HG02623 (cell line): Measurements from ENCODE around the gene RRP9.
"Not testable (repeated sequence)": the region's sequence is repeated elsewhere in the genome, so short reads cannot be mapped to it uniquely, and the experiment has no call there.

Source experiments
- ATAC-seq: cut with Tn5 transposase; IDR thresholded peaks from one replicate; pipeline ENCODE4 v1.9.1; 2021; ENCODE audit warnings: moderate library complexity; ENCODE audit not compliant: unreplicated experiment

RRP9 gene

GRCh38 chr3:51941798-51942602, at the start of gene RRP9, which contains the start of gene PARP3:
TSS of gene RRP9 (minus strand) at chr3:51941904. CDS start at chr3:51941867, 37 bp downstream.
TSS of gene PARP3 (plus strand) at chr3:51942363. CDS start at chr3:51943356, 993 bp downstream.
- ATAC-seq, result peak; percentile 94

DNA sequence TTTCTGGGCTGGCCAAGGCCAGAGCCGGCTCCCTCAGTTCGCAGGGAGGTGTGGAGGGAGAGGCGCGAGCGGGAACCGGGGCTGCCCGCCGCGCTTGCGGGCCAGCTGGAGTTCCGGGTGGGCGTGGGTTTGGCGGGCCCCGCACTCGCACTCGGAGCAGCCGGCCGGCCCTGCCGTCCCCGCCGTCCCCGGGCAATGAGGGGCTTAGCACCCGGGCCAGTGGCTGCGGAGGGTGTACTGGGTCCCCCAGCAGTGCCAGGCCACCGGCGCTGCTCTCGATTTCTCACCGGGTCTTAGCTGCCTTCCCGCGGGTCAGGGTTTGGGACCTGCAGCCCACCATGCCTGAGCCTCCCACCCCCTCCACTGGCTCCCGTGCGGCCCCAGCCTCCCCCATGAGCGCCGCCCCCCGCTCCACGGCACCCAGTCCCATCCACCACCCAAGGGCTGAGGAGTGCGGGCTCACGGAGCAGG, 48.8 kb upstream of the RRP9 start:
- ATAC-seq, result not testable (repeated sequence)

DNA sequence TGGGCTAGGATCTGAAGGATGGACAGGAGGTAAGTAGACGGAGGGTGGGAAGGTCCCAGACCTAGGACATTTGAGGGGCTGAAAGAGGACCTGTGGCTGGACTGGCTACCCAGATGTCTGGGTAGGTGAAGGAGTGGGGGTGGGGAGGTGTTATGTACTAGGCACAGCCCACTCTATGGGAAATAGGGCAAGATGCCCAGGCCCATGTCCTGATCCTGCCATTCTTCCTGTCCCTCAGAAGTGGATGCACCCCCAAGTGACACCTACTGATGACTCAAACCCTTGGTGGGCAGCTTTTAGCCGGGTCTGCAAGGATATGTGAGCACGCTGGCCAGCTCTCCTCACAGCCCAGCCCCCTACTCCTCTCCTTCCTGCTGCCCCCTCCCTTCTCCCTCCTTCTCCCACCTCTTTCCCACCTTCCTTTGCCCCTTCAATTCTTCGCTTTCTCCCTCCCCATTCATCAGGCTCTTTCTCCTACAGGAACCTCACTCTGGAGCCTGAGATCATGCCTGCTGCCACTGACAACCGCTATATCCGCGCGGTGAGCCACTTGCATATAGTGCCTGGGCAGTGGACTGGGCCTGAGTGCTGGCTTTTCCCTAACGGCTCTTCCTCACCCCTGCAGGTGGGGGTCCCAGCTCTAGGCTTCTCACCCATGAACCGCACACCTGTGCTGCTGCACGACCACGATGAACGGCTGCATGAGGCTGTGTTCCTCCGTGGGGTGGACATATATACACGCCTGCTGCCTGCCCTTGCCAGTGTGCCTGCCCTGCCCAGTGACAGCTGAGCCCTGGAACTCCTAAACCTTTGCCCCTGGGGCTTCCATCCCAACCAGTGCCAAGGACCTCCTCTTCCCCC, 46.8 kb upstream of the RRP9 start:
- ATAC-seq, result no peak

- no peak for ATAC-seq
Observed at GRCh38 chr3:51987568-51987967, 45.9 kb upstream of the RRP9 start.

DNA sequence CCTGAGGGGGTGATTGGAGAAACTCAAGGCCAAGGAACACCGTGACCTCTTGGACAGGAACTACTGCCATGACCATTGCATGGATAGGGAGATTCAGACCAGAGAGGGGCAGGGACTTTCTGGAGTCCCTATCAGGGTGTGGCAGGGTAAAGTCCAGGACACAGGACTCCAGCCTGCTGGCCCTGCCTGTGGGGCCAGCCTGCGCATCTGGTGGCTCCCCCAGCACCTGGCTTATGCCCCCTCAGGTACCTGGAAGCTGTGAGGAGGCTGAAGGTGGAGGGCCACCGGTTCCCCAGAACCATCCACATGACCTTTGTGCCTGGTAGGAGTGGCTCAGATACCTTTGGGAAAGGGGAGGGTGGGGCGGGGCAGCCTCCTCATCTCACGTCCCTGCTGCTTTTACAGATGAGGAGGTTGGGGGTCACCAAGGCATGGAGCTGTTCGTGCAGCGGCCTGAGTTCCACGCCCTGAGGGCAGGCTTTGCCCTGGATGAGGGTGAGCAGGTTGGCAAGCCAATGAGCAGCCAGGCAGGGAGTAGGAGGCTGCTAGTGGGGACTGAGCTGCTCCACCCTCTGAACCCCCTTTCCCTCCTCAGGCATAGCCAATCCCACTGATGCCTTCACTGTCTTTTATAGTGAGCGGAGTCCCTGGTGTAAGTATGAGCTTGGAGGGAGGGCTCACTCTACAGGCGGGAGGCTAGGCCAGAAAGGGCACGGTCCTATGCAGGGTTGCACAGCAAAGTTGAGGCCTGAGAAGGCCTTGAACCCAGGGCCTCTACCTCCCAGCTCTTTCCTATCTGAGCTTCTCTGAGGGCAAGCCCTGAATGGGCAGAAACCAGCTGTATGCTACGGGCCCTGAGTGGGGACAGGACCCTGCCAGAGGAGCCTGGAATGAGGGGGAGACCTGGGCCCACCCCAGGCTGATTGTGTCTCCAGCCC, 44.6 kb upstream of the RRP9 start:
- no peak for ATAC-seq

GRCh38 chr3:51985063-51985462, 43.4 kb upstream of the RRP9 start:
- no peak for ATAC-seq

DNA sequence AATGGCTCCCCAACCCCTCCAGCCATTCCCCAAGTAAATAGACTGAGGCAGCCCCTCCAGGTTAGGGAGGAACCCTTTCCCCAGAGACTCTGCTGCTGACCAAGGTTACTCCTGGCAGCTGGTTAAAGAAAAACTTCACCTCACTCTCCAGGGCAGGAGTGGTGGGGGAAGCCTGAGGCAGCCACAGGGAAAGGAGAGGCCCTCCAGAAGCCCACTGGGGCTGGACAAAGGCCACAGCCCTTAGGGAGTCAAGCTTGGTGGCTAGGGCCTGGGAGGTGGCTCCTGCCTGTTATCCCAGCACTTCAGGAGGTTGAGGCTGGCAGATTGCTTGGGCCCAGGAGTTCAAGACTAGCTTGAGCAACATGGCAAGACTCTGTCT, 42.6 kb upstream of the RRP9 start:
- no peak for ATAC-seq

- ATAC-seq, result no peak
Observed at GRCh38 chr3:51983578-51984268, 42.0 kb upstream of the RRP9 start.

DNA sequence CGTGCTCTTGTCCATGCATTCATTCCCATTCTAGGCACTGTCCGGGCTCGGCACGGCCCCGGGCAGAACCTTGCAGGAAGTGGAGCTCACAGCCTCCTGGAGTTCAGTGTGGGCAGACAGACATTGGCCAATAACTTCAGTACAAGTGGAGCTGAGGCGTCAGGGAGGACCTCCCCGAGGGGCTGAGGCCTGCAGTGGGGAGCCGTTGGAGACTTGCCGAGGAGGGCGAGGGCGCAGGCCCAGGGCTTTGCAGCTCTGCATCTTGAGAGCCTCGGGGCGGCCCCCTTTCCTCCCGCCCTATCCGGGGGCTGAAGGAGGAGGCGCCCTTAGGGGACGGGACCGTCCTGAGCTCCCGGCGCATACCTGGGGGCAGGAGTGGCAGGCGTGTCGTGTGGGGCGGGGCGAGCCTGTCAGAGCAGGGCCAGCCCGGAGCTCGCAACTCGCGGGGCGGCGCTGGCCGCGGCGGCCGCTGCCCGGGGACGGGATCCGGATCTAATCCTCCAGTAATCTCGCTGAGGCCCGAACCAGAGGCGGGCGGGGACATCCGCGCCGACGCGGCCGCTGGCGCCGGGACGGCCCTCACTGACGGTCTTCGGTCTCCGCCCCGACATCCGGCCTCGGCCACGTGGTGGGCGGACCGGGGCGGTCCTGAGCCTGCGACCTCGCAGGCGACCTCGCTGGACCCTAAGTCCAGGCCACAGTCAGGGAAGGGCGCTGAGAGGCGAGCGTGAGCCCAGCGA, 41.3 kb upstream of the RRP9 start, which contains the start of gene ACY1:
Gene ACY1, plus strand, starts transcription at position 698 of the 740 bp plus-strand sequence. CDS start 530 bp downstream, outside the sequence.
- ATAC-seq, result peak; percentile 67

DNA sequence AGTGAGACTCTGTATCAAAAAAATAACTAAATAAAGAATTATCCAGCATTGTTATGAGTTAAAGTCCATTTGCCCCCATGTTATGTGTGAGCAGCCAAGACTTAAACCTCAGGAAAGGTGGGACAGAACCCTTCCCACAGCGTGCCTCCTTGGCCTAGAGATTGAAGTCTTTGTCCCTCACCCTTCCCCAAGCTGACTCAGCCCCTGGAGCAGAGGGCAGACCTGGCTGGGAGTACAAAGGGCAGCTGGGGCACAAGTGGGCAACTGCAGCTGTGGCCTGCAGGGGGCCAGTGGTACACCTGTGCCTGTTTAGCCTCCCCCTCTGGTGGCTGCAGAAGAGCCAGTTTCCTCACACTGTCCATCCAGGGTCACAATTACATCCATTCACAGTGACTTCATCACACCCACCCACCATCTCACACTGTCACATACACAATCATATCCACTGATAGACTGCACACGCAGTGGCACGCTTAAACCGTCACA, 40.7 kb upstream of the RRP9 start:
- ATAC-seq, result peak; percentile 21

GRCh38 chr3:51980253-51980652, 38.5 kb upstream of the RRP9 start:
- no peak for ATAC-seq

GRCh38 chr3:51978143-51978502, 36.4 kb upstream of the RRP9 start:
- ATAC-seq, result no peak

DNA sequence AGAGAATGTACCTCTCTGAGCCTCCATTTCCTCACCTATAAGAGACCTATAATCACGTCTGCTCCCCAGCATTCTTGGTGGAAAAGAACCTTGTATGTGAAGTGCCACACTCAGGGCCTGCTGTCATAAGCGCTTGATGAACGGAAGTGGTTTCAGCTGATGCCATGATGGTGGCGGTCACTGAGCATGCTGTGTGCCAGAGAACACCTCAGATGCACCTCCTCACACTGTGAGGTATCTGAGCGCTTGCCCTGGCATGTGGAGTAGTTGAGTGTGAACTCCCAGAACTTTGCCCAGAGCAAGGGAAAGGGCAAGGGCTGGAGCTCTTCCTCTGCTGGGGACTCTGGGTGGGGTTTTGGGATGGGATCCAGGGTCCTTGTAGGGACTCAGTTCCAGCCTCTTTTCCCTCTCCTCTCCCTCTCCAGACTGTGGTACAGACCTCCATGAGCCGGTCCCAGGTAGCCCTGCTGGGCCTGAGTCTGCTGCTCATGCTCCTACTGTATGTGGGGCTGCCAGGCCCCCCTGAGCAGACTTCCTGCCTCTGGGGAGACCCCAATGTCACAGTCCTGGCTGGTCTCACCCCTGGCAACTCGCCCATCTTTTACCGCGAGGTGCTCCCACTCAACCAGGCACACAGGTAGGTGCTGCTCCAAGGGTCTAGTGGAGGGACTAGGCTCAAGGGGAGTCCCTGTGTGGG, 35.9 kb upstream of the RRP9 start:
- ATAC-seq, result no peak

GRCh38 chr3:51975852-51976549, 34.3 kb upstream of the RRP9 start:
- ATAC-seq, result no peak

- ATAC-seq, result no peak
Observed at GRCh38 chr3:51974963-51975851, 33.5 kb upstream of the RRP9 start, which contains the start of gene ABHD14A. TSS of gene ABHD14A (plus strand) at chr3:51975064. CDS start at chr3:51975136, 72 bp downstream.

DNA sequence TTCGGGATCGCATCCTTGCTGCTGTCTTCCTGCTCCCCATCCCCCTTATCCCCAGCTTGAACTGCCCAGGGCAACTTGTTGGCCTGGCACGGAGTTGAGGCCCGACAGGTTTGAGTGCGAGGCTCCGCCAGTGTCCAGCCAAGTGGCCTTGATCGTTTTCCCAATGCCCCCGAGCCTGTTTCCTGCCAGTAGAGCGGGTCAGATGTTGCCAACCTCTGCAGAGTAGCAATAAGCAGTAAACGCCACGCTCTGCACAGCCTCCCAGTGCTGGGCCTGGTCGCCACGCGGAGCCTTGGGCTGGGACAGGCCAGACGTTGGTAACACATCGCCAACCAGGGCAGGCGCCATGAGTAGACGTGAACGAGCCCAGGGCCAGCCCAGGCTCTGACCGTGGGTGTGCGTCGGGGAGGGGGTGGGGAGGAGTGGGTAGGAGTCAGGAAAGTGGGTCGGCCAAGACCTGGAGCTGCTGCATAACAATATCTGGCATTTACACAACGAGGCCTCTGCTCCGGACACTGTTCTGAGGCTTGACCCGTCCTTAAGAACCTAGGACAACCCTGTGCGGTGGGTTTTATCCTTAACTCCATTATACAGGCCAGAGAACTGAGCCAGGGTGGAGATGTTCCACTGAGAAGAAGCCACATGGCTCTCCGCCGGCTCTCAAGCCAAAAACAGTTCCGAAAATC, 32.7 kb upstream of the RRP9 start:
- ATAC-seq, result peak; percentile 15
